IMR-90 (cell line): ENCODE data around the gene ZCCHC13. TPM values are rescaled to one million over a fixed set of nuclear protein-coding genes. Genes with fewer than 3 reads are reported as not detected.

ENCODE experiments used
- ATAC-seq: fragments of 200-7000 bp; cut with Tn5 transposase; 2 replicates; pipeline ENCODE4 v1.9.1; 2020; ENCODE audit warnings: low read depth, mild to moderate bottlenecking, moderate library complexity
- BruUV-seq: library from RNA; stranded (reverse); fragments of 400-500 nt; replicated peaks from 2 replicates; lab custom pipeline; 2021; lab: Mats Ljungman, UMichigan
- CTCF ChIA-PET: fragments of 300-600 bp; formaldehyde crosslinking; extraction: SDS; loops from one replicate; lab custom pipeline; 2021; ENCODE audit warnings: antibody characterized with exemption; lab: Yijun Ruan, JAX
- POLR2A ChIA-PET: fragments of 300-600 bp; sonication (Branson Sonifier 250); formaldehyde crosslinking; loops from one replicate; lab custom pipeline; 2022; ENCODE audit warnings: antibody characterized with exemption; ENCODE audit not compliant: unreplicated experiment; lab: Charles Lee
- DNase-seq: peaks from one replicate; pipeline ENCODE4 v3.0.0; 2013
- H2AFZ ChIP-seq: replicated peaks from 2 replicates; pipeline ENCODE3; 2013; ENCODE audit warnings: low read length, mild to moderate bottlenecking; ENCODE audit not compliant: poor library complexity
- H2AK5ac ChIP-seq: 2 replicates; pipeline ENCODE4 v1.6.1; 2013; ENCODE audit warnings: low read depth, low read length, inconsistent platforms
- H2AK9ac ChIP-seq: replicated peaks from 2 replicates; pipeline ENCODE3; 2013; ENCODE audit warnings: mild to moderate bottlenecking, low read depth, low read length, moderate library complexity; ENCODE audit not compliant: poor library complexity
- H2BK120ac ChIP-seq: 2 replicates; pipeline ENCODE4 v1.6.1; 2013; ENCODE audit warnings: low read depth, low read length, inconsistent platforms
- H2BK15ac ChIP-seq: 3 replicates; pipeline ENCODE4 v1.6.1; 2013; ENCODE audit warnings: low read depth, low read length, inconsistent platforms
- H2BK20ac ChIP-seq: 2 replicates; pipeline ENCODE4 v1.6.1; 2013; ENCODE audit warnings: low read depth, mild to moderate bottlenecking, inconsistent platforms, low read length, moderate library complexity
- H2BK5ac ChIP-seq: 2 replicates; pipeline ENCODE4 v1.6.1; 2013; ENCODE audit warnings: mild to moderate bottlenecking, low read depth, low read length, inconsistent platforms; ENCODE audit not compliant: poor library complexity, severe bottlenecking
- H3K14ac ChIP-seq: replicated peaks from 2 replicates; pipeline ENCODE4 v1.6.1; 2013; ENCODE audit warnings: low read depth, low read length, inconsistent platforms
- H3K18ac ChIP-seq: 2 replicates; pipeline ENCODE4 v1.6.1; 2013; ENCODE audit warnings: low read depth, low read length, control low read depth
- H3K23ac ChIP-seq: 2 replicates; pipeline ENCODE4 v1.6.1; 2013; ENCODE audit warnings: low read depth, low read length, inconsistent platforms
- H3K27ac ChIP-seq: 2 replicates; pipeline ENCODE4 v1.5.1; 2013; ENCODE audit warnings: mild to moderate bottlenecking, control low read depth, low read length; ENCODE audit not compliant: insufficient read depth
- H3K27me3 ChIP-seq: 2 replicates; pipeline ENCODE4 v1.6.1; 2013; ENCODE audit warnings: low read length; ENCODE audit not compliant: control insufficient read depth, insufficient read depth
- H3K36me3 ChIP-seq: 2 replicates; pipeline ENCODE4 v1.6.1; 2013; ENCODE audit warnings: low read length, mixed read lengths; ENCODE audit not compliant: control insufficient read depth, insufficient read depth
- H3K4ac ChIP-seq: 2 replicates; pipeline ENCODE4 v1.6.1; 2013; ENCODE audit warnings: low read depth, low read length, inconsistent platforms
- H3K4me1 ChIP-seq: 2 replicates; pipeline ENCODE4 v1.6.1; 2013; ENCODE audit warnings: low read length, mixed read lengths; ENCODE audit not compliant: control insufficient read depth, insufficient read depth
- H3K4me2 ChIP-seq: 2 replicates; pipeline ENCODE4 v1.6.1; 2013; ENCODE audit warnings: low read depth, mild to moderate bottlenecking, control low read depth, low read length, moderate library complexity
- H3K4me3 ChIP-seq: 2 replicates; pipeline ENCODE4 v1.5.1; 2013; ENCODE audit warnings: low read depth, mild to moderate bottlenecking, control low read depth, low read length, moderate library complexity; ENCODE audit not compliant: insufficient read depth
- H3K56ac ChIP-seq: 2 replicates; pipeline ENCODE4 v1.6.1; 2013; ENCODE audit warnings: low read length, inconsistent platforms; ENCODE audit not compliant: insufficient read depth; ENCODE audit errors: extremely low read depth
- H3K79me1 ChIP-seq, 2 experiments: 2 replicates each; pipeline ENCODE4 v1.6.1; 2013; ENCODE audit warnings: low read length in 2 of 2, inconsistent platforms in 1 of 2, low read depth in 1 of 2
- H3K9ac ChIP-seq: 2 replicates; pipeline ENCODE4 v1.6.1; 2013; ENCODE audit warnings: low read depth, low read length, control low read depth
- H3K9me1 ChIP-seq: 2 replicates; pipeline ENCODE4 v1.6.1; 2013; ENCODE audit warnings: low read length, inconsistent platforms; ENCODE audit not compliant: insufficient read depth
- H3K9me3 ChIP-seq: 2 replicates; pipeline ENCODE4 v1.6.1; 2013; ENCODE audit warnings: low read length; ENCODE audit not compliant: control insufficient read depth, insufficient read depth
- H4K20me1 ChIP-seq: 2 replicates; pipeline ENCODE4 v1.6.1; 2013; ENCODE audit warnings: low read length, inconsistent platforms; ENCODE audit not compliant: insufficient read depth
- H4K5ac ChIP-seq: 2 replicates; pipeline ENCODE4 v1.6.1; 2013; ENCODE audit warnings: mild to moderate bottlenecking, low read depth, low read length, control low read depth
- H4K8ac ChIP-seq, 2 experiments: 2 replicates each; pipeline ENCODE4 v1.6.1; 2013; ENCODE audit warnings: low read depth in 2 of 2, low read length in 2 of 2, control low read depth in 1 of 2, inconsistent platforms in 1 of 2
- H4K91ac ChIP-seq: 2 replicates; pipeline ENCODE4 v1.6.1; 2013; ENCODE audit warnings: low read depth, low read length, inconsistent platforms; ENCODE audit not compliant: insufficient read depth
- BHLHE40 ChIP-seq: fragments of 150-350 bp; IDR thresholded peaks from 2 replicates; pipeline ENCODE4 v1.6.1; 2016; ENCODE audit warnings: mild to moderate bottlenecking, low read depth, low read length
- CEBPB ChIP-seq: IDR thresholded peaks from 2 replicates; pipeline ENCODE4 v1.6.1; 2012; ENCODE audit warnings: low read depth, low read length, improper control_type of control experiment
- MAFK ChIP-seq: IDR thresholded peaks from 2 replicates; pipeline ENCODE4 v1.6.1; 2012; ENCODE audit warnings: low read depth, low read length, improper control_type of control experiment
- MAZ ChIP-seq: IDR thresholded peaks from 2 replicates; pipeline ENCODE4 v1.6.1; 2012; ENCODE audit warnings: low read depth, mild to moderate bottlenecking, low read length, improper control_type of control experiment, moderate library complexity, borderline replicate concordance
- NFE2L2 ChIP-seq: fragments of 150-350 bp; IDR thresholded peaks from 2 replicates; pipeline ENCODE4 v1.6.1; 2016; ENCODE audit warnings: low read depth, mild to moderate bottlenecking, low read length
- POLR2A ChIP-seq: IDR thresholded peaks from 2 replicates; pipeline ENCODE4 v1.6.1; 2012; ENCODE audit warnings: mild to moderate bottlenecking, low read depth, low read length
- RAD21 ChIP-seq: IDR thresholded peaks from 2 replicates; pipeline ENCODE4 v1.6.1; 2012; ENCODE audit warnings: low read length, improper control_type of control experiment
- RFX5 ChIP-seq: IDR thresholded peaks from 2 replicates; pipeline ENCODE4 v1.8.0; 2012; ENCODE audit warnings: low read depth, mild to moderate bottlenecking, low read length, moderate library complexity
- WGBS, 2 experiments: methylation state at CpG; one replicate each; pipeline versions ENCODE4 v1.1.5 to v1.1.7; 2013; ENCODE audit warnings: missing lambda C conversion rate in 2 of 2; ENCODE audit not compliant: insufficient read length in 1 of 2; ENCODE audit errors: extremely low coverage in 2 of 2; 5-methylcytosine and 5-hydroxymethylcytosine counted together
- dilution Hi-C: fragments of 300-500 bp; cut with HindIII; formaldehyde crosslinking; loops from one replicate; pipeline ENCODE4 v1.14.3; 2018; ENCODE audit warnings: low sequenced_read_pairs; ENCODE audit not compliant: unreplicated experiment
- in situ Hi-C: fragments of 300-500 bp; cut with MboI; formaldehyde crosslinking; loops from 3 replicates; pipeline ENCODE4 v1.14.3; 2019; ENCODE audit warnings: low sequenced_read_pairs, inconsistent platforms, mixed read lengths
- intact Hi-C: fragments of 100-400 bp; cut with micrococcal nuclease; formaldehyde crosslinking; loops from 2 replicates; pipeline ENCODE4 v1.10.0; 2022
- polyA plus RNA-seq, 3 experiments: library from polyadenylated mRNA; depleted of rRNA; stranded (reverse); fragments of >200 nt; gene quantifications; 2 replicates each; pipeline ENCODE4 v1.2.3, GENCODE V29; 2012; ENCODE audit warnings: low replicate concordance in 1 of 3
- total RNA-seq: library from RNA; depleted of rRNA; stranded (reverse); fragments of >200 nt; gene quantifications from 2 replicates; pipeline ENCODE4 v1.2.3, GENCODE V29; 2012
- TF ChIP-seq, protein P1 (sequence below): conservative IDR thresholded peaks from 2 replicates; pipeline ENCODE4 v1.5.1; 2012; ENCODE audit warnings: mild to moderate bottlenecking, low read depth, low read length, improper control_type of control experiment
- TF ChIP-seq, protein P2 (sequence below): fragments of 150-350 bp; IDR thresholded peaks from 2 replicates; pipeline ENCODE4 v1.6.1; 2017; ENCODE audit warnings: mild to moderate bottlenecking, antibody characterized with exemption, low read length, low read depth

The ZCCHC13 gene
- total and polyA plus RNA-seq, 2 of the 4 experiments (the other 2 are of a cell fraction), result not detected

DNA sequence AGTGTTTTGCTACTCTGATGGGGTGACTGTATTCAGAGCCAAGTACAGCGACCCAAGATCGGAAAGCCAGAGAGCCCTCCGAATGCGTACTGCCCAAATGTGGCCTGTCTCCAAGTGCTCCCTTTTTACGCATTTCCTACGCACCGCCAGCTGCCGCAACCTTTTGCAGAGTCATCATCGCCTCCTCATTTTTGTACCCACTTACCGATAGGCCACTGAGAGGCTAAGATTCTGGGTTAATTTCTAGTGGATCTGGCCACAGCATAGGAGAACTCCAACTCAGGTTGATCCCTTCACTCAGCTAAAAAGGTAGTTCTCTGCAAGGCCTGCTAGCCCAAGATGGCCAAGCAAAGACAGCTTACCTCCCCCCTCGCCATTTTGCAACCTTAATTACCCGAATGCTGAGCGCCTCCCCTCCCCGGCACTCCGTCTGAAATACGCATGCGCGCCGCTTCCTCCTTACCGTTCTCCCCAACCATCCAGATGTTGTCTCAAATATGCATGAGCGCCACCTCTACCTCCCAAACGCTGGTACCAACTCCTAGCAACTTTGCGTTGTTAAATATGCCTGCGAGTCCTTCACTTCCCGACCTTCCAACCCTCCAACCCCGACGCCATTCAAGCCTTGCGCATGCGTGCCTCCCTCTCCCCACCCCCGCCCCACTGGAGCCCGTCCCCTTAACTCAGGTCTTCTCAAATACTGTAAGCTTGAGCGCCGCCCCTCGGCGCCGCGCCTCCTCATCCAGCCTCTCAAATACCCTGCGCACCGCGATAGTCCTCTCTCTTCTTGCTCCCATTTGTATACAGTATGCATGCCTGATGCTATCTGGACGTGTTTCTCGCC lies 11.8 kb upstream of the ZCCHC13 start:
- Histone ChIP-seq H3K4ac (peak overlapping the region; percentile 98), H3K27me3 (no peaks in the 10 kb centered on the region), H3K23ac (peak overlapping the region; percentile 98), H3K9me3 (peaks cover 6% of the 10 kb centered on the region), H4K5ac (peak overlapping the region; percentile 89), H3K4me3 (peak overlapping the region; percentile 89), H3K4me1 (no peaks in the 10 kb centered on the region), H2AK5ac (peak overlapping the region; percentile 82), H3K79me1 (peaks cover 4% of the 10 kb centered on the region in 2 experiments; a peak in 2 of 4 replicates), H3K14ac (peak overlapping the region; percentile 100), H4K8ac (peak overlapping the region; percentile 91 to 99), H2BK20ac (no peak overlapping the region; the same call in 1 of the 2 replicates), H2AK9ac (peak overlapping the region; percentile 81), H3K18ac (peak overlapping the region; percentile 98), H4K91ac (peak overlapping the region; percentile 93), H4K20me1 (peaks cover 4% of the 10 kb centered on the region; the same call in 1 of the 2 replicates), H2BK120ac (peak overlapping the region; percentile 94), H3K27ac (peak overlapping the region; percentile 98), H3K9ac (peak overlapping the region; percentile 95), H3K4me2 (peak overlapping the region; percentile 90), H2BK15ac (peak overlapping the region; percentile 86; the same call in 1 of the 3 replicates), H3K36me3 (peaks cover 5% of the 10 kb centered on the region; the same call in 1 of the 2 replicates), H3K56ac (peak overlapping the region; percentile 98), H2AFZ (peak overlapping the region; percentile 89), H3K9me1 (no peaks in the 10 kb centered on the region), H2BK5ac (peak overlapping the region; percentile 92)
- intact Hi-C loops (loop anchor here (2.0 to 5.0 kb wide), 2 partner anchors 91 to 245 kb away; no protein-coding TSS in a partner anchor), dilution Hi-C loops (no loop called here), in situ Hi-C loops (no loop called here)
- TF ChIP-seq CEBPB (peak; percentile 53; the same call in 1 of the 2 replicates), BHLHE40 (no peak), POLR2A (peak; percentile 87), NFE2L2 (peak; percentile 90), RFX5 (no peak), MAFK (peak; percentile 71), RAD21 (peak; percentile 15; the same call in 1 of the 2 replicates), MAZ (no peak)
- TF ChIP-seq, protein P1, sequence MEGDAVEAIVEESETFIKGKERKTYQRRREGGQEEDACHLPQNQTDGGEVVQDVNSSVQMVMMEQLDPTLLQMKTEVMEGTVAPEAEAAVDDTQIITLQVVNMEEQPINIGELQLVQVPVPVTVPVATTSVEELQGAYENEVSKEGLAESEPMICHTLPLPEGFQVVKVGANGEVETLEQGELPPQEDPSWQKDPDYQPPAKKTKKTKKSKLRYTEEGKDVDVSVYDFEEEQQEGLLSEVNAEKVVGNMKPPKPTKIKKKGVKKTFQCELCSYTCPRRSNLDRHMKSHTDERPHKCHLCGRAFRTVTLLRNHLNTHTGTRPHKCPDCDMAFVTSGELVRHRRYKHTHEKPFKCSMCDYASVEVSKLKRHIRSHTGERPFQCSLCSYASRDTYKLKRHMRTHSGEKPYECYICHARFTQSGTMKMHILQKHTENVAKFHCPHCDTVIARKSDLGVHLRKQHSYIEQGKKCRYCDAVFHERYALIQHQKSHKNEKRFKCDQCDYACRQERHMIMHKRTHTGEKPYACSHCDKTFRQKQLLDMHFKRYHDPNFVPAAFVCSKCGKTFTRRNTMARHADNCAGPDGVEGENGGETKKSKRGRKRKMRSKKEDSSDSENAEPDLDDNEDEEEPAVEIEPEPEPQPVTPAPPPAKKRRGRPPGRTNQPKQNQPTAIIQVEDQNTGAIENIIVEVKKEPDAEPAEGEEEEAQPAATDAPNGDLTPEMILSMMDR, result 0 out of 2 replicates have a peak, but pooled peaks have one; percentile 28
- TF ChIP-seq, protein P2, sequence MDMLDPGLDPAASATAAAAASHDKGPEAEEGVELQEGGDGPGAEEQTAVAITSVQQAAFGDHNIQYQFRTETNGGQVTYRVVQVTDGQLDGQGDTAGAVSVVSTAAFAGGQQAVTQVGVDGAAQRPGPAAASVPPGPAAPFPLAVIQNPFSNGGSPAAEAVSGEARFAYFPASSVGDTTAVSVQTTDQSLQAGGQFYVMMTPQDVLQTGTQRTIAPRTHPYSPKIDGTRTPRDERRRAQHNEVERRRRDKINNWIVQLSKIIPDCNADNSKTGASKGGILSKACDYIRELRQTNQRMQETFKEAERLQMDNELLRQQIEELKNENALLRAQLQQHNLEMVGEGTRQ, result no peak
- ChIA-PET CTCF (interaction anchor here (0.5 kb wide), 1 partner anchor 47 kb away, joined by 3 read pairs; no protein-coding TSS in a partner anchor), POLR2A (no interaction called here)
- 23% methylated on average over 16 of the region's 42 CpGs; no CpG with 5 or more reads in 1 of the 2 experiments for WGBS, 2 experiments
- BruUV-seq, result no TSS peak
- peak; percentile 87 for DNase-seq
- peak; percentile 94 for ATAC-seq
